RWPE2 (cell line): ENCODE results near the gene BLOC1S4.

ENCODE experiments used
- ATAC-seq: fragments of 200-7000 bp; cut with Tn5 transposase; 3 replicates; pipeline ENCODE4 v1.9.1; 2021; ENCODE audit warnings: low read depth
- DNase-seq: peaks from one replicate; pipeline ENCODE4 v3.0.0-alpha.2; 2020; ENCODE audit warnings: low spot score
- H3K27ac ChIP-seq: fragments of 450-650 bp; 2 replicates; pipeline ENCODE4 v1.5.1; 2017; ENCODE audit warnings: mild to moderate bottlenecking; ENCODE audit not compliant: poor library complexity, severe bottlenecking
- H3K27me3 ChIP-seq: fragments of 250-450 bp; sonication (Bioruptor Pico); 2 replicates; pipeline ENCODE4 v1.5.1; 2021; ENCODE audit warnings: mild to moderate bottlenecking, moderate library complexity; ENCODE audit not compliant: insufficient read depth, poor library complexity, severe bottlenecking
- H3K36me3 ChIP-seq: fragments of 250-450 bp; sonication (Bioruptor Pico); 2 replicates; pipeline ENCODE4 v1.5.1; 2020; ENCODE audit warnings: low read depth, mild to moderate bottlenecking, moderate library complexity
- H3K4me1 ChIP-seq: fragments of 250-450 bp; sonication (Bioruptor Pico); 2 replicates; pipeline ENCODE4 v1.5.1; 2021; ENCODE audit warnings: mild to moderate bottlenecking, moderate library complexity; ENCODE audit not compliant: insufficient read depth, poor library complexity, severe bottlenecking
- H3K4me3 ChIP-seq: fragments of 250-450 bp; sonication (Bioruptor Pico); 2 replicates; pipeline ENCODE4 v1.5.1; 2021; ENCODE audit warnings: mild to moderate bottlenecking, moderate library complexity; ENCODE audit not compliant: severe bottlenecking
- H3K9me3 ChIP-seq: fragments of 250-450 bp; sonication (Bioruptor Pico); 2 replicates; pipeline ENCODE4 v1.5.1; 2021; ENCODE audit warnings: mild to moderate bottlenecking, moderate library complexity; ENCODE audit not compliant: severe bottlenecking
- TF ChIP-seq, protein P1 (sequence below): fragments of 450-650 bp; IDR thresholded peaks from one replicate; pipeline ENCODE4 v1.5.1; 2017; ENCODE audit warnings: mild to moderate bottlenecking, moderate library complexity; ENCODE audit not compliant: poor library complexity, severe bottlenecking

Gene BLOC1S4

DNA sequence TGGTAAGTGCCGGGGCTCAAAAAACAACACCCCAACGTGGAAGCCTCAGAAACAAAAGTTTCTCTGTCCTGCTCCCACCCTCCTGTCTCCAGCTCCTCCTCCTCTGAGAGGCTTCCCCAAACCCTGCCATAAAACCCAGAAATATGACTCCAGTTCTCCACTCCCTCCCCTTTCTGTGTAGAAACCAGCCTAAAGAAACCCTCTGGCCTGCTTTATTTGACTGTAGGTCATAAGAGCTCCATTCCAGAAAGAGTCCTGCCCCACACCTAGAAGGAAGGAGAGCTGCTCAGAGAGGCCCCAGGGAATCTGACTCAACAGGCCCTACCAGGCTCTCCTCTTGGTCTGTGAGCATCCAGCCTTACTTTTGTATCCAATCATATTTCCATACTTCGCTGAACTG lies 23.2 kb upstream of the BLOC1S4 start:
- no peaks in the 10 kb centered on the region for H3K36me3 ChIP-seq
- no peak for DNase-seq
- no peaks in the 10 kb centered on the region for H3K27me3 ChIP-seq
- peaks cover 26% of the 10 kb centered on the region for H3K4me1 ChIP-seq
- no peak overlapping the region for H3K4me3 ChIP-seq
- H3K27ac ChIP-seq, result peak overlapping the region; percentile 10
- TF ChIP-seq, protein P1, sequence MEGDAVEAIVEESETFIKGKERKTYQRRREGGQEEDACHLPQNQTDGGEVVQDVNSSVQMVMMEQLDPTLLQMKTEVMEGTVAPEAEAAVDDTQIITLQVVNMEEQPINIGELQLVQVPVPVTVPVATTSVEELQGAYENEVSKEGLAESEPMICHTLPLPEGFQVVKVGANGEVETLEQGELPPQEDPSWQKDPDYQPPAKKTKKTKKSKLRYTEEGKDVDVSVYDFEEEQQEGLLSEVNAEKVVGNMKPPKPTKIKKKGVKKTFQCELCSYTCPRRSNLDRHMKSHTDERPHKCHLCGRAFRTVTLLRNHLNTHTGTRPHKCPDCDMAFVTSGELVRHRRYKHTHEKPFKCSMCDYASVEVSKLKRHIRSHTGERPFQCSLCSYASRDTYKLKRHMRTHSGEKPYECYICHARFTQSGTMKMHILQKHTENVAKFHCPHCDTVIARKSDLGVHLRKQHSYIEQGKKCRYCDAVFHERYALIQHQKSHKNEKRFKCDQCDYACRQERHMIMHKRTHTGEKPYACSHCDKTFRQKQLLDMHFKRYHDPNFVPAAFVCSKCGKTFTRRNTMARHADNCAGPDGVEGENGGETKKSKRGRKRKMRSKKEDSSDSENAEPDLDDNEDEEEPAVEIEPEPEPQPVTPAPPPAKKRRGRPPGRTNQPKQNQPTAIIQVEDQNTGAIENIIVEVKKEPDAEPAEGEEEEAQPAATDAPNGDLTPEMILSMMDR, result no peak
- ATAC-seq, result peak; percentile 6; the same call in 1 of the 3 replicates
- no peaks in the 10 kb centered on the region for H3K9me3 ChIP-seq

DNA sequence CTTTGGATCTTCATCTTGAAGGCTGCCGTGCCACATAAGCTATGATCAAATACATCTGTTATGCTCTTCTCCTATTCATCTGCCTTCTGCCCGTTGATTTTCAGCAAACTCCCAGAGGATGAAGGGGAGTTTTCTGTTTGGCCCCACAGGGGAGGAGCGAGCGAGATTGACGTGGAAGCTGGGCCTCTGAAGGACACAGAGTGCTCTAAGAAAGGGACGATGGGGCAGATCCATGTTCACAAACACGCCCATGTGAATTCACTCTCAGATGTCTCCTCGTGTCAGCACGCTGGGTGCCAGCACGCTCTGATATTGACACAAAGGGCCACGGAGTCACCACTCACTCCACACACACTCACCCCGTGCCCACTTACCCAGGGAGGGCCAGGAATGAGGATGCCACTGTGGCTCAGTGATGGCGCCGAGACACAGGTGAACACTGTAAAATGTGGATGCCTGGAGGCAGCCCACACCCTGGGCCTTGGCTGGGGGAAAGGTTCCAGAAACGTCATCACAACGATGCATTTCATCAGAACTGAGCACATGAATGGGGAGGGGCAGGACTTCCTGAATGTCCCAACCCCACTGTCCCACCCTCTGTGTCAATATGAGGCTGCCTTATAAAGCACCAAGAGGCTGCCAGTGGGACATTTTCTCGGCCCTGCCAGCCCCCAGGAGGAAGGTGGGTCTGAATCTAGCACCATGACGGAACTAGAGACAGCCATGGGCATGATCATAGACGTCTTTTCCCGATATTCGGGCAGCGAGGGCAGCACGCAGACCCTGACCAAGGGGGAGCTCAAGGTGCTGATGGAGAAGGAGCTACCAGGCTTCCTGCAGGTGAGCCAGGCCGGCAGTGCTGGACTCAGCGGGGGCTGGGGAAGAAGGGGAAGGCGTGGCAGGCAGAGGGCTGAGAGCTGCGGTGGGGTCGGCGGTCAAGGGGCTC lies 22.5 kb upstream of the BLOC1S4 start, which contains the start of gene S100P:
TSS of gene S100P (plus strand) at position 648 of the 946 bp plus-strand sequence. CDS start at position 703, 55 bp downstream.
- Histone ChIP-seq H3K27ac (peak within 1 kb of the TSS; percentile 10), H3K4me1 (peaks cover 22% of the 10 kb centered on the region)
- no peak for DNase-seq

DNA sequence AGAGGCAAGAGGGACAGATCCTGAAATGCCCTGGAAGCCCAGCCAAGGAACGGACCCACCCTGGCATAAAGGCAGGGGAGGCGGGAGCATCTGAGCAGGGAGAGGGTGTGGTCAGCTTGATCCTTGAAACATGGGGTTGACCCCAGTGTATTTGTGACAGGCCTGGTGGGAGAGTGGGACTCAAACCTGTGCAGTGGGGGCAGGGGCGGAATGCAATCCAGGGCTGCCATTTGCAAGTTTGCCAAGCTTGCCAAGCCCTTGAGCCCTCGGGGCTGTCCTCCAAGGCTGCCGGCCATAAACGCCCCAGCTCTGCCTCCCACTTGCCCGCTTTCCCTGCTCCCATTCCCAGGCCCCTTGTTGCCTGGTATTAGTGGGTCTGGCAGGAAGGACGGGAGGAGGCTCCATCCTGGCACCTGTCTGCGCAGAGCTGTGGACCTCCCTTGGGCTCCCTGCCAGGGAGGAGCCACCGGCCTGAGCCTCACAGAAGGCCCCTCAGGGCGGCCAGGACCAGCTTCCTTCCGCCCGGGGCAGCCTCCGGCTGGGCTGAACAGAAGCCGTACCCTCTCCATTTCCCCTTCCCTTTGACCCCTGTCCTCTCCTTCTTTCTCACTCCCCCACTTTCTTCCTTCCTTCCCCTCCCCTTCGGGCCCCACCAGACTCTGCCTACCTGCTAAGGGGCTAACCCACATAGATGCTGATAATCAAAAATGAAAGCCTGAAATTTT lies 21.6 kb upstream of the BLOC1S4 start:
- no peak overlapping the region for H3K4me3 ChIP-seq
- H3K9me3 ChIP-seq, result no peaks in the 10 kb centered on the region
- no peak overlapping the region for H3K27ac ChIP-seq
- H3K36me3 ChIP-seq, result no peaks in the 10 kb centered on the region
- H3K4me1 ChIP-seq, result peaks cover 19% of the 10 kb centered on the region
- TF ChIP-seq, protein P1, result no peak
- no peaks in the 10 kb centered on the region for H3K27me3 ChIP-seq
- no peak for DNase-seq
- no peak for ATAC-seq

More for the DNA sequence above, 22.5 kb upstream of the BLOC1S4 start, which contains the start of gene S100P:
- H3K36me3 ChIP-seq, result no peaks in the 10 kb centered on the region
- ATAC-seq, result no peak
- TF ChIP-seq, protein P1, result no peak
- H3K27me3 ChIP-seq, result no peaks in the 10 kb centered on the region
- H3K9me3 ChIP-seq, result no peaks in the 10 kb centered on the region
- no peak within 1 kb of the TSS for H3K4me3 ChIP-seq

DNA sequence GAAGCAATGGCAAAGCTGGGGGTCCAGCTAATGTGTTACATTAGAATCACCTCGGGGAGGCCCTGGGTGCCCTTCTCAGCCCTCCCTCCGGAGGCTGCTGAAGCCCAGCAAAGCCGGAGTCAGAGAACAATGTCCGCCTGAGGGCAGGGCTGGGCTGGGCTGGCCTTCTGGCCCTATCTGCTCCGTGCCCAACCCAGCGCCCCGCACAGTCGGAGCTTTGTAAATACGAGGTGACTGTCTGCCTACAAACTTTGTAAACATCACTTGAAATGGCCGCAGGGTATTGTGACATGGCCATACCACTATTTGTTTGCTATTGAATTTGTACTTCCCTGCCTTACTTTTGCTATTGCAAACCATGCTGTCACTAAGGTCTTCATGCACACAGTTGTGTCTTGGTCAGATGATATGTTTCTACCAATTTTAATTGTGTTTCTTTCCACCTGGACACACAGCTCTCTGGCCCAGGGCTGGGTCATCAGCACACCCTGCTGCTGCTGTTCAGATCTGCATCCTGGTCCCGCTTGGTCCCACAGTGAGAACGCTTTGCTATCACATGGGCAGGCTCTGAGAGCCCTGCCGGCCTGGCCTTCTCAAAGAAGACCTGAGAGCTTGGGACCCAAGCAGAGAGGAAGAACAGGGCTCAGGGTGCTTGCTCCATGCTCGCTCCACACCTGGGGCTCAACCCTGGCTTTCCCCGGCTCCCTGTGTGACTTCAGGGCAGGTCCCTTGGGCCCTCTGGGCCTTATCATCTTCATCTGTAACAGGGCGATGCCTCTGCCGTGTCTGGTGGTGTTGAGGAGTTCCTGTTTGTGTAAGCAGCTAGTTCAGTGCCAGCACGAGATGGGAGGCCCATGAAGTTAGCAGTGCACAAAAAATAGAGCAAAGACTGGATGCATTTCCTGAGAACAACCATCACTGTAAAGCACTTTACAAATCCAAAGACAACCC lies 20.0 kb upstream of the BLOC1S4 start:
- Histone ChIP-seq H3K27me3 (no peaks in the 10 kb centered on the region), H3K9me3 (no peaks in the 10 kb centered on the region), H3K36me3 (no peaks in the 10 kb centered on the region), H3K4me1 (peaks cover 19% of the 10 kb centered on the region), H3K27ac (peak overlapping the region; percentile 49), H3K4me3 (no peak overlapping the region)
- ATAC-seq, result peak; percentile 64
- DNase-seq, result no peak
- TF ChIP-seq, protein P1, result no peak
